Pancreas (tissue), 10 donors: ENCODE results near the gene DLGAP3. TPM values are rescaled to one million over a fixed set of nuclear protein-coding genes. Genes with fewer than 3 reads are reported as not detected.

Experiments used
- ATAC-seq, 4 donors: fragments of 200-7000 bp; cut with Tn5 transposase; one replicate each; pipeline versions ENCODE4 v1.8.0 to v1.9.1; 2020; ENCODE audit warnings: mild to moderate bottlenecking in 4 of 4, moderate library complexity in 4 of 4
- DNase-seq, 6 donors: peaks; one replicate each; pipeline ENCODE4 v3.0.0-alpha.2; 2020
- FAIRE-seq: peaks from 2 replicates; lab custom pipeline; 2012; peaks lifted over from hg19 to GRCh38; lab: Jason Lieb, UNC
- H3K27ac ChIP-seq, 4 donors: fragments of 200-600 bp; sonication (generic); 1 replicate in 3 of 4; 2 replicates in 1 of 4; pipeline versions ENCODE4 v1.5.0 to v1.8.0; 2020
- H3K27me3 ChIP-seq, 4 donors: fragments of 200-600 bp; one replicate each; pipeline ENCODE4 v1.8.0; 2021
- H3K36me3 ChIP-seq, 3 donors: fragments of 200-600 bp; sonication (generic) in 1 of 3; one replicate each; pipeline versions ENCODE4 v1.5.0 to v1.8.0; 2020 to 2021
- H3K4me1 ChIP-seq, 3 donors: fragments of 200-600 bp; one replicate each; pipeline ENCODE4 v1.8.0; 2021
- H3K4me3 ChIP-seq, 4 donors: fragments of 200-600 bp; sonication (generic) in 2 of 4; one replicate each; pipeline versions ENCODE4 v1.5.0 to v1.8.0; 2020 to 2021
- H3K9me3 ChIP-seq, 4 donors: fragments of 200-600 bp; one replicate each; pipeline ENCODE4 v1.8.0; 2021
- CTCF ChIP-seq, 4 donors: fragments of 200-600 bp; sonication (generic) in 3 of 4; IDR thresholded peaks; one replicate each; pipeline versions ENCODE4 v1.5.0 to v1.8.0; 2021; ENCODE audit warnings: antibody characterized with exemption in 4 of 4
- WGBS, 2 donors: extraction: QIAGEN DNeasy Blood & Tissue Kit; methylation state at CpG; one replicate each; pipeline ENCODE4 v1.1.7; 2013; 5-methylcytosine and 5-hydroxymethylcytosine counted together
- intact Hi-C, 3 donors: fragments of 100-400 bp; cut with DNase I; formaldehyde crosslinking; loops; one replicate each; pipeline versions ENCODE4 v1.11.1 to v1.14.2; 2022
- polyA plus RNA-seq, 2 donors: library from polyadenylated mRNA; stranded (reverse); fragments of 200-250 nt; gene quantifications; one replicate each; pipeline ENCODE4 v1.2.3, GENCODE V29; 2013
- total RNA-seq, 6 donors: library from RNA; stranded (reverse); fragmentation: NEBNext Ultra II Directional in 4 of 6; extraction: Animal tissue kit (Norgen Biotek cat#: 25700) in 4 of 6; gene quantifications; one replicate each; pipeline versions ENCODE4 v1.2.1 to v1.2.4, GENCODE V29; 2021 to 2023
- donor health status: healthy with polysubstance abuse.
- donor health status: DM: no; HTN: no; CAD: no; lungs with moderate emphysema.
- donor health status: DM: no; HTN: no; CAD: no.
- donor health status: control.
- donor health status: control.
- donor health status: Bipolar disorder and iron deficiency.
- donor health status: DM: yes; HTN: yes; CAD: no.
- donor health status: DM: no; HTN: no; CAD: no.
- donor health status: DM: no; HTN: no; CAD: no.
- donor health status: DM: yes; HTN: yes; CAD: no.

Gene DLGAP3
- total and polyA plus RNA-seq, 8 donors, result 0.53 to 1.8 (median 1.4) TPM

GRCh38 chr1:34850382-34850781, 79.1 kb downstream of the DLGAP3 start:
- Histone ChIP-seq H3K36me3 (peaks cover 0 to 14% (median 8%) of the 10 kb centered on the region in 3 donors), H3K9me3 (no peaks in the 10 kb centered on the region), H3K27ac (no peak overlapping the region), H3K4me3 (no peak overlapping the region), H3K27me3 (no peaks in the 10 kb centered on the region), H3K4me1 (peaks cover 0 to 17% (median 9%) of the 10 kb centered on the region in 3 donors)
- FAIRE-seq (no peak), DNase-seq (no peak), ATAC-seq (no peak)
- 57 to 62% methylated on average over 6 of the region's 6 CpGs for WGBS, 2 donors
- no peak for TF ChIP-seq CTCF (IDR thresholded peaks at IDR 0.05)
- intact Hi-C loops, result loop anchor here in 2 of 3 donors (5.0 kb wide), 2 partner anchors 58 to 63 kb away; partner anchors contain the start of gene GJA4 (in 1 of the 2)

GRCh38 chr1:34847094-34847493, 82.4 kb downstream of the DLGAP3 start:
- Histone ChIP-seq H3K27me3 (no peaks in the 10 kb centered on the region), H3K36me3 (no peaks in the 10 kb centered on the region), H3K4me1 (peaks cover 9 to 20% (median 10%) of the 10 kb centered on the region in 3 donors), H3K27ac (no peak overlapping the region), H3K9me3 (no peaks in the 10 kb centered on the region), H3K4me3 (no peak overlapping the region)
- intact Hi-C loops, result no loop called here
- DNase-seq (peak in 2 of 6 donors; percentile 31 to 33), FAIRE-seq (no peak), ATAC-seq (peak in 3 of 4 donors; percentile 26 to 62 (median 37))
- no peak for TF ChIP-seq CTCF (IDR thresholded peaks at IDR 0.05)
- 22 to 40% methylated on average over 7 of the region's 7 CpGs for WGBS, 2 donors

- Histone ChIP-seq H3K27ac (no peak overlapping the region), H3K9me3 (no peaks in the 10 kb centered on the region), H3K4me1 (peaks cover 9 to 19% (median 10%) of the 10 kb centered on the region in 3 donors), H3K27me3 (no peaks in the 10 kb centered on the region), H3K36me3 (no peaks in the 10 kb centered on the region), H3K4me3 (no peak overlapping the region)
- 88 to 91% methylated on average over 2 of the region's 2 CpGs for WGBS, 2 donors
- TF ChIP-seq CTCF (IDR thresholded peaks at IDR 0.05), result no peak
- ATAC-seq (peak in 2 of 4 donors; percentile 26 to 47), DNase-seq (no peak), FAIRE-seq (no peak)
- intact Hi-C loops, result no loop called here
Measured at GRCh38 chr1:34846265-34846664, 83.2 kb downstream of the DLGAP3 start.

GRCh38 chr1:34845131-34845901, 84.1 kb downstream of the DLGAP3 start:
- H3K27me3 ChIP-seq, result no peaks in the 10 kb centered on the region
- H3K4me3 ChIP-seq, result no peak overlapping the region
- no peaks in the 10 kb centered on the region for H3K9me3 ChIP-seq
- H3K27ac ChIP-seq, result no peak overlapping the region
- peaks cover 9 to 15% (median 10%) of the 10 kb centered on the region in 3 donors for H3K4me1 ChIP-seq
- WGBS, 2 donors, result 73 to 80% methylated on average over 16 of the region's 16 CpGs
- no peak for TF ChIP-seq CTCF (IDR thresholded peaks at IDR 0.05)
- DNase-seq (no peak), FAIRE-seq (no peak), ATAC-seq (no peak)
- intact Hi-C loops, result no loop called here
- H3K36me3 ChIP-seq, result no peaks in the 10 kb centered on the region

GRCh38 chr1:34844252-34844634, 85.2 kb downstream of the DLGAP3 start:
- DNase-seq (no peak), ATAC-seq (peak in 1 of 4 donors; percentile 4), FAIRE-seq (no peak)
- Histone ChIP-seq H3K9me3 (no peaks in the 10 kb centered on the region), H3K4me1 (peaks cover 9 to 12% (median 10%) of the 10 kb centered on the region in 3 donors), H3K36me3 (no peaks in the 10 kb centered on the region), H3K27ac (no peak overlapping the region), H3K4me3 (no peak overlapping the region), H3K27me3 (no peaks in the 10 kb centered on the region)
- no peak for TF ChIP-seq CTCF (IDR thresholded peaks at IDR 0.05)
- intact Hi-C loops, result no loop called here
- 71 to 73% methylated on average over 4 of the region's 4 CpGs for WGBS, 2 donors
